GM19468 (cell line): ENCODE results near the gene UNC50.
"Not testable (repeated sequence)": the region's sequence is repeated elsewhere in the genome, so short reads cannot be mapped to it uniquely, and the experiment has no call there.

Experiments
- ATAC-seq: cut with Tn5 transposase; IDR thresholded peaks from one replicate; pipeline ENCODE4 v1.9.1; 2021; ENCODE audit warnings: mild to moderate bottlenecking, moderate library complexity, moderate number of reproducible peaks; ENCODE audit not compliant: unreplicated experiment; ENCODE audit errors: extremely low read depth

The UNC50 gene

GRCh38 chr2:98573426-98573825 is 35.0 kb upstream of the UNC50 start:
- ATAC-seq = no peak

GRCh38 chr2:98576666-98577312 is 31.6 kb upstream of the UNC50 start:
- ATAC-seq = no peak

- ATAC-seq = no peak
Observed at GRCh38 chr2:98577313-98577712, 31.1 kb upstream of the UNC50 start.

- ATAC-seq = no peak
Observed at GRCh38 chr2:98578231-98578630, 30.2 kb upstream of the UNC50 start.

- no peak for ATAC-seq
Observed at GRCh38 chr2:98579926-98580325, 28.5 kb upstream of the UNC50 start.

- ATAC-seq = no peak
Observed at GRCh38 chr2:98580656-98581284, 27.6 kb upstream of the UNC50 start.

GRCh38 chr2:98582523-98582922 is 25.9 kb upstream of the UNC50 start:
- ATAC-seq = no peak

GRCh38 chr2:98583276-98583675 is 25.1 kb upstream of the UNC50 start:
- ATAC-seq = no peak

GRCh38 chr2:98583816-98584618 is 24.4 kb upstream of the UNC50 start:
- ATAC-seq = no peak

- ATAC-seq = no peak
Observed at GRCh38 chr2:98585386-98585785, 23.0 kb upstream of the UNC50 start.

GRCh38 chr2:98586551-98587140 is 21.7 kb upstream of the UNC50 start:
- ATAC-seq = no peak

GRCh38 chr2:98588880-98589431 is 19.4 kb upstream of the UNC50 start:
- no peak for ATAC-seq

- no peak for ATAC-seq
Observed at GRCh38 chr2:98589489-98589888, 18.9 kb upstream of the UNC50 start.

- ATAC-seq = no peak
Observed at GRCh38 chr2:98592565-98592964, 15.8 kb upstream of the UNC50 start.

GRCh38 chr2:98594665-98595064 is 13.7 kb upstream of the UNC50 start:
- ATAC-seq = not testable (repeated sequence)

- no peak for ATAC-seq
Observed at GRCh38 chr2:98598781-98599428, 9.5 kb upstream of the UNC50 start.

GRCh38 chr2:98601532-98602132 is 6.8 kb upstream of the UNC50 start:
- ATAC-seq = peak; percentile 55

GRCh38 chr2:98604547-98604946 is 3.8 kb upstream of the UNC50 start:
- ATAC-seq = no peak

GRCh38 chr2:98605076-98605475 is 3.3 kb upstream of the UNC50 start:
- ATAC-seq = no peak

GRCh38 chr2:98606431-98606830 is 2.0 kb upstream of the UNC50 start:
- ATAC-seq = no peak
